GM21723 (cell line): ENCODE results near the gene ZNF625.
A peak's percentile ranks its signal among the peaks of the same experiment; 100 is the strongest.

Experiments used
- ATAC-seq: cut with Tn5 transposase; IDR thresholded peaks from one replicate; pipeline ENCODE4 v1.9.1; 2021; ENCODE audit warnings: mild to moderate bottlenecking, moderate library complexity; ENCODE audit not compliant: unreplicated experiment

Gene ZNF625

DNA sequence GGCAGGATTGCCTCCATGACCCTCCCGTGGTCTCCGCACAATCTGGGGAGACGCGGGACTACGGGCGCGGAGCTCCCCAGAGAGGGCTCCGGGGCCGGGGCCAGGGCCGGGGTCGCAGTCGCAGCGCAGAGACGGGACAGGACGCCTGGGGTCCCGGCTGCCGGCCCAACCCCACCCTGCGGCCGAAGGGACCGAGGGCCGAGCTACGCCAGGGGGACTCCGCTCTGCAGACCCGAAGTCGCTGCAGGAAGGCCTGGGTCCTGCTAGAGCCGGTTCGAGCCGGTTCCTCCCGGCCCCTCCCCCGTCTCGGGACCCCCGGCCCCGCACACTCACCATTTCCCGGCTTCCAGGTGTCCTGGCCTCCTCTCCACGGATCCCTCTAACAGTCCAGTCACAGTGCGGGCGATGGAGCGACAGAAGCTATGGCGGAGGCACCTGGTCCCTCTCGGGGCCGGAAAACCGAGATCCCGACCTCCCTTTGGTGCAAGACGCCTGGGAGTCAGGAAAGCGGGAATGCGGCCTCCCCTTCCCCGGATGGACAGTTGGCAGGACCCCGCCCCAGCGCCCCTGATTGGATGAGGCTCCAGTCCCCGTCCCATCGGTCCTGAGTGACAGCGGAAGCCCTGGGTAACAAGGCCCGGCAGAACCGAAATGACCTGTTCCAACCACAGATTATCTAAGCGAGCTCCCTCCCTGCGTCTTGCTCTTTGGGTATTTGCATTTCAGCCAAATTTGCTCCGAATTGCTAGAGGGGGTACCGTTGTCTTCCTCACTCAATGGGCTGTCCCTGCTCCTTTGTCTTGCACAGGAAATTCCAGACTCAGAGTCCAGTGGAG is at the start of gene ZNF625:
Gene ZNF625 (minus strand): TSS at position 512 of the 836 bp plus-strand sequence. CDS start 176 bp downstream, at position 336.
- peak; percentile 68 for ATAC-seq

DNA sequence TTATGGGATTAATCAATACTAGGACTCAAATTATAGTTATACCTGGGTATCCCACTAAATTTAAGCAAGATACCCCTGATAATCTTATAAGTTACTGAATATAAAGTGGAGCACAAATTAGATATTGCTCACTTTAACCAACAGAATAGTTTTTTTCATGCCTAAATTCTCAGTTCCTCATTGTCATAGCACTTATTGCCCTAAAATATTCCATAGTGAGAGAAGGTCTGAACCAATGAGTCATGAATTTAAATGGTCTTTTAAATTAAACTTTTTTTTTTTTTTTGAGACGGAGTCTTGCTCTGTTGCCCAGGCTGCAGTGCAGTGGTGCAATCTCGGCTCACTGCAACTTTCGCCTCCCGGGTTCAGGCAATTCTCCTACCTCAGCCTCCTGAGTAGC is 48.8 kb upstream of the ZNF625 start:
- ATAC-seq = no peak

DNA sequence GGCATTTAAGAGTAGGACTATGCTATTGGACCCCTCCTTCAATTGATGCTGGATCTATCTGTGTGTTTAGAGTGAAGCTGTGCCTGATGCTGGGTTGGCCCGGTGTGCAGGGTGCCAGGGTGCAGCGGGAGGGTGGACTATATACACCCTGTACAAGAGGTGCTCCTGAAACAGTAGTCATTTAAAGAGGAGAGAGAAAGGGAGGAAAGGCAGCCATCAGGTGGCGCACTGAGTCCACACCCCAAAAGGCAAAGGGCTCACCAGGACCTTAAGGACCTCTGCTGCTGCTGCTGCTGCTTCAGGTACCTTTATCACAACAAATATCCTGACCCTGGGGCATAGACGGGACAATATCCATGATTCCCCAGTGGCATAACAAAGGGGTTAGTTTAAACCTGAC is 45.7 kb upstream of the ZNF625 start:
- ATAC-seq = no peak

- ATAC-seq = no peak
These were observed 43.4 kb upstream of the ZNF625 start for GRCh38 chr19:12199757-12200419.

DNA sequence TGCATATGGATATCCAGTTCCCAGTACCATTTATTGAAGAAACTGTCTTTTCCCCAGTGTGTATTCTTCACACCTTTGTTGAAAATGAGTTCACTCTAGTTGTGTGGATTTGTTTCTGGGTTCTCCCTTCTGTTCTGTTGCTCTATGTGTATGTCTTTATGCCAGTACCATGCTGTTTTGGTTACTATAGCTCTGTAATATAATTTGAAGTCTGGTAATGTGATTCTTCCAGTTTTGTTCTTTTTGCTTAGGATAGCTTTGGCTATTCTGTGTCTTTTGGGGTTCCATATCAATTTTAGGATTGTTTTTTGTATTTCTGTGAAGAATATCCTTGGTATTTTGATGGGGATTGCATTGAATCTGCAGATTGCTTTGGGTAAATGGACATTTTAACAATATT is 41.6 kb upstream of the ZNF625 start:
- no peak for ATAC-seq

GRCh38 chr19:12194827-12195731 is 38.5 kb upstream of the ZNF625 start:
- ATAC-seq = no peak

DNA sequence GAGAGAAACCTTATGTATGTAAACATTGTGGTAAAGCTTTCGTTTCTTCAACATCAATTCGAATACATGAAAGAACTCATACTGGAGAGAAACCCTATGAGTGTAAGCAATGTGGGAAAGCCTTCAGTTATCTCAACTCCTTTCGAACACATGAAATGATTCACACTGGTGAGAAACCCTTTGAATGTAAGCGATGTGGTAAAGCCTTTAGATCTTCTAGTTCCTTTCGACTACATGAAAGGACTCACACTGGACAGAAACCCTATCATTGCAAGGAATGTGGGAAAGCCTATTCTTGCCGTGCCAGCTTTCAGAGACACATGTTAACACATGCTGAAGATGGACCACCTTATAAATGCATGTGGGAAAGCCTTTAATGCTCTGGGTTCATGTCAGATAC is 31.1 kb upstream of the ZNF625 start:
- ATAC-seq = no peak

GRCh38 chr19:12180377-12180776 is 23.8 kb upstream of the ZNF625 start:
- no peak for ATAC-seq

DNA sequence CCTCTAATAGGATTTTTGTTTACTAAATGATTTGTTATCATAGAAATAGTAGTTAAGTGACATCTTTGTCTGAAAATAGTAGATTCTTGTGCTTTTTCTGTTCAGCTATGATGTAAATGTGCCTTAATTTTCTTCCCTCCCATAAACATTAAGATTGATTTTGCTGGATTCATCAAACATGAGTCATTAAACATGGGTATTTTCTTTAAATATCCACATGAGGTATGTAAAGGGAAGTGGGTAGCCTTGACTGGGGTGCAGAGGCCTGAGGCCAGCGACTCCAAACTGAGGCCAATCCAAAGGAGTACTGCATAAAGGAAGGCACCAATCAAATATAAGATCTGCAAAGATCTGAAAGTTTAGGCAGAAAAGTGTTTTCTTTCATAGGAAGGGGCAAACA is 10.1 kb upstream of the ZNF625 start:
- no peak for ATAC-seq

- ATAC-seq = no peak
These were observed 7.3 kb upstream of the ZNF625 start for GRCh38 chr19:12163826-12164225.

DNA sequence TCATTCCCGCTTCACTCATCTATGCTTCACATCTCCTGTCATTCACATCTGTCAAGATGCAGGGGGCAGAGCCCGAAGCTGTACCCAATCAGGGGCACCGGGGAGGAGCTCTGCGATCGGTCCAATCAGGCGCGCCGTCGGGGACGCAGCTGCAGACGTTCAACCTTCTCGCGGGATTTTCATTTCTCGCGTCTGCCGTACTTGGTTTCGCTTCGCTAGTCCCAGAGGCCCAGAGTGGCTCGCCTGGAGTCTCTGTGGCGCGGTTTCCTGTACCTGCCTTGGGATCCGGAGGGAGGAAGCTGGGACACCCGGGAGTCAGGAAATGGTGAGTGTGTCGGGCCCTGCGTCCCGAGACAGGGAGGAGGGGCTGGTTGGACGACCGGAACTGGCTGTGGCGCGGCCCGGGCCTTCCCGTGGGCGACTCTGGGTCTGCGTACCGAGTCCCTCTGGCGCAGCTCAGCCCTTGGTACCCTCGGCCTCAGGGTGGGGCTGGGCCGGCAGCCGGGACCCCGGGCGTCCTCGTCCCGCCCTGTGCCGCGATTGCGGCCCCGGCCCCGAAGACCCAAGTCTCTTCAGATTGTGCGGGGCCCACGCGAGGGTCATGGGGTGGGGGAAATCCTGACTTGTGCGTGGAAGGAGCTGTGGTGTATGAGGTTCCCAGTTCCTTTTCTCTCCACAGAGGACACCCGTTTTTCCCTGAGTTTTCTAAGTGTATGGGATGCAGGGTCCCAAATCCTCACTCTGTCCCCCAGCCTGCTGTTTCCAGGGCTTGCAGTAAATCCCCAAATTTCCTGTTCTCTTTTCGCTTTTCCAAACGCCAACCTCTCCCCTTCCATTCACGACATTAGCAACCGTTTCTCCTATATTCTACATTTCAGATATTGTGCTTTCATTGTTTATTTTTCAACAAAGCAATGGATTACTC is 6.6 kb upstream of the ZNF625 start, which contains the start of gene ZNF136:
Gene ZNF136 (plus strand): TSS at position 215 of the 925 bp plus-strand sequence. CDS start 108 bp downstream, at position 323.
- peak; percentile 90 for ATAC-seq

DNA sequence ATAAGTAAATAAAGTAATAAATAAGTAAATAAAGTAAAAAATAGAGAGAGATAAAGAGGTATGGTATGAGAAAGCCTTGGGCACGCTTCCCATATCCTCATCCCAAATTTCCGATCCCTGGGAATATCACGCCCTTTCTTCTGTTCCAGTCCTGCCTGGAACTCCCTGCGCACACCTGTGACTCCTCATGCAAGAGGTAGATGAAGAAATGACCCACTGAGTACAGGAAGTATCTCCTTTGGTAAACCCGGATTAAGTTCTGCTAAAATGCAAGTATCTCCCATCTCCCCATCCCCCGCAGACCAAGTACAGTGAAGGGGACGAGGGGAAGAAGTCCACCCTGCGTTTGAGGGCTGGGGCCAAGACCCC is 6.0 kb upstream of the ZNF625 start:
- no peak for ATAC-seq

- no peak for ATAC-seq
These were observed 3.4 kb upstream of the ZNF625 start for GRCh38 chr19:12159773-12160414.

- ATAC-seq = no peak
These were observed 1.1 kb downstream of the ZNF625 start for GRCh38 chr19:12155324-12155860.

DNA sequence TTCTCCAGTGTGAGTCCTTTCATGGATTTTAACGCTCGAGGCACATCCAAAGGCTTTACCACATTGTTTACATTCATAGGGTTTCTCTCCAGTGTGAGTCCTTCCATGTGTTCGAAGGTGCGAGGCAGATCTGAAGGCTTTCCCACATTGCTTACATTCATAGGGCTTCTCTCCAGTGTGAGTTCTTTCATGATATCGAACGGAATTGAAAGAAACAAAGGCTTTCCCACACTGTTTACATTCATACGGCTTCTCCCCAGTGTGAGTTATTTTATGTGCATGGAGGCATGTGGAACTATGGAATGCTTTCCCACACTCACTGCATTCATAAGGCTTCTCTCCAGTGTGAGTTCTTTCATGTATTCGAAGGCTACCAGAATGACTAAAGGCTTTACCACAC is 11.2 kb downstream of the ZNF625 start:
- ATAC-seq = no peak

- no peak for ATAC-seq
These were observed 15.2 kb downstream of the ZNF625 start for GRCh38 chr19:12141405-12141736.

- ATAC-seq = peak; percentile 48
These were observed 15.8 kb downstream of the ZNF625 start for GRCh38 chr19:12140545-12141404.

DNA sequence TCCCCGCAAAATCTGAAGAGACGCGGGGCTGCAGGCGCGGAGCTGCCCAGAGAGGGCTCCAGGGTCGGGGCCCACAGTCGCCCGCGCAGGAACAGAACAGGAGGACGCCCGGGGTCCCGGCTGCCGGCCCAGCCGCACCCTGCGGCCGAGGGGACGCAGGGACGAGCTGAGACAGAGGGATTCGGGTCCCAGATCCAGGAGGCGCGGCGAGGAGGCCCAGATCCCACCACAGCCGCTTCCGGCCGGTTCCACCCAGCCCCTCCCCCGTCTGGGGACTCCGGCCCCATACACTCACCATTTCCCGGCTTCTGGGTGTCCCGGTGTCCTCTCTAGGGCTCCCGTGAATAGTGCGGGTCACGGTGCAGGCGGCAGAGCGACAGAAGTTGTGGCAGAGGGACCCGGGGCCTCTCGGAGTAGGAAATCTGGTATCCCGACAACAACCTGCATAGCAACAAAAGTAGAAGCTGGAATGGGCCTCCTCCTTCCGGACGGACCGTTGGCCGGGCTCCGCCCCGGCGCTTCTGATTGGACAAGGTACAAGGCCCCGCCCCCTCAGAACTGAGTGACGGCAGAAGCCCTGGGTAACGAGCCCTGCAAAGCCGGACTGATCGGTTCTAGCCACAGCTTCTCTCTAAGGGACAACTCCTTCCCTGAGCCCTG is 16.5 kb downstream of the ZNF625 start, which contains the start of gene ZNF20:
Gene ZNF20 (minus strand): TSS at position 466 of the 660 bp plus-strand sequence. CDS start 168 bp downstream, at position 298.
- peak; percentile 90 for ATAC-seq
